T-helper 2 cell (primary cell): ENCODE data around the gene CUX1.
"Not testable (repeated sequence)": the region's sequence is repeated elsewhere in the genome, so short reads cannot be mapped to it uniquely, and the experiment has no call there.

Source experiments
- DNase-seq, 5 experiments: peaks; one replicate each; pipeline versions ENCODE4 v3.0.0 to v3.0.0-alpha.2; 2012 to 2022
- total RNA-seq, 2 donors: gene quantifications; one replicate each; lab custom pipeline; 2026; lab: John Stamatoyannopoulos, UW

CUX1 gene, protein sequence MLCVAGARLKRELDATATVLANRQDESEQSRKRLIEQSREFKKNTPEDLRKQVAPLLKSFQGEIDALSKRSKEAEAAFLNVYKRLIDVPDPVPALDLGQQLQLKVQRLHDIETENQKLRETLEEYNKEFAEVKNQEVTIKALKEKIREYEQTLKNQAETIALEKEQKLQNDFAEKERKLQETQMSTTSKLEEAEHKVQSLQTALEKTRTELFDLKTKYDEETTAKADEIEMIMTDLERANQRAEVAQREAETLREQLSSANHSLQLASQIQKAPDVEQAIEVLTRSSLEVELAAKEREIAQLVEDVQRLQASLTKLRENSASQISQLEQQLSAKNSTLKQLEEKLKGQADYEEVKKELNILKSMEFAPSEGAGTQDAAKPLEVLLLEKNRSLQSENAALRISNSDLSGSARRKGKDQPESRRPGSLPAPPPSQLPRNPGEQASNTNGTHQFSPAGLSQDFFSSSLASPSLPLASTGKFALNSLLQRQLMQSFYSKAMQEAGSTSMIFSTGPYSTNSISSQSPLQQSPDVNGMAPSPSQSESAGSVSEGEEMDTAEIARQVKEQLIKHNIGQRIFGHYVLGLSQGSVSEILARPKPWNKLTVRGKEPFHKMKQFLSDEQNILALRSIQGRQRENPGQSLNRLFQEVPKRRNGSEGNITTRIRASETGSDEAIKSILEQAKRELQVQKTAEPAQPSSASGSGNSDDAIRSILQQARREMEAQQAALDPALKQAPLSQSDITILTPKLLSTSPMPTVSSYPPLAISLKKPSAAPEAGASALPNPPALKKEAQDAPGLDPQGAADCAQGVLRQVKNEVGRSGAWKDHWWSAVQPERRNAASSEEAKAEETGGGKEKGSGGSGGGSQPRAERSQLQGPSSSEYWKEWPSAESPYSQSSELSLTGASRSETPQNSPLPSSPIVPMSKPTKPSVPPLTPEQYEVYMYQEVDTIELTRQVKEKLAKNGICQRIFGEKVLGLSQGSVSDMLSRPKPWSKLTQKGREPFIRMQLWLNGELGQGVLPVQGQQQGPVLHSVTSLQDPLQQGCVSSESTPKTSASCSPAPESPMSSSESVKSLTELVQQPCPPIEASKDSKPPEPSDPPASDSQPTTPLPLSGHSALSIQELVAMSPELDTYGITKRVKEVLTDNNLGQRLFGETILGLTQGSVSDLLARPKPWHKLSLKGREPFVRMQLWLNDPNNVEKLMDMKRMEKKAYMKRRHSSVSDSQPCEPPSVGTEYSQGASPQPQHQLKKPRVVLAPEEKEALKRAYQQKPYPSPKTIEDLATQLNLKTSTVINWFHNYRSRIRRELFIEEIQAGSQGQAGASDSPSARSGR (N-terminal part only)
- total RNA-seq = 36.4 to 52.1 reads per million in 2 donors

DNA sequence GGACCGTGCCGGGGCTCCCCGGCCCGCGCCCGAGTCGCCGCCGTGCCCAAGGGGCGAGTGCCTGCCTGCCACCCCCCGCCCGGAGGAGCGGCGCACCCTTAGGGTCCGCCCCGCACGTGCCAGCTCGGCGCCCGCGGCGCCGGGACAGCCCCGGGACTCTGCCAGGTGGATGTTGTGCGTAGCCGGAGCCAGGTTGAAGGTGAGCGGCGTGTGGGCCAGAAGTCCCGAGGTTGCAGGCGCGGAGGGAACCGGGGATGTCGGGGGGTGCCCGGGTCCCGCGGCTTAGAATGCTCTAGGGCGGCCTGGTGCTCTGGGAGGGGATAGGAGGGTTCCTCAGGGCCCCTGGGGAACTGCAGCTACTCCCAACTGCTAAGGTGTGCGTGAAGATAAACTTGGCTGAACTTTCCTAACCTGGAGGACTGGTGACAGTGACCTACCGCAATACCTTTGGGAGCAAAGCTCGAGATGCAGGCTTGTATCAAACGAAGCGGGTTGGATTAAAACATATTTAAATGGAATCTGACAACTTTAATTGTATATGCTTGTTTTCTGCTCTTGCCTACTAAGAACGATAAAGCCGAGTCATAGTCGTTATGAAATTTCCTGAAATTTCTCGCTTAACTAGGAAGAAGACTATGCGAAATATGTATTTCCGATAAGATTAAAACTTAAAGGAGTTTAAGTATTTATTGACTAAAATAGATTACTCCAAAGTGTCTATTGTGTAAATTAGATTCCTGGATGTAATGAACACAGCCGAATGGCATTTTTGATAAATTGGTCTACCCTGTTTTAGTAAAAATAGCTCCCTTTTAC is at the start of gene CUX1:
Gene CUX1 (plus strand): TSS at position 156 of the 816 bp plus-strand sequence. CDS start 14 bp downstream, at position 170.
- DNase-seq = peak in 3 of 5 experiments; percentile 2 to 9 (median 9)

DNA sequence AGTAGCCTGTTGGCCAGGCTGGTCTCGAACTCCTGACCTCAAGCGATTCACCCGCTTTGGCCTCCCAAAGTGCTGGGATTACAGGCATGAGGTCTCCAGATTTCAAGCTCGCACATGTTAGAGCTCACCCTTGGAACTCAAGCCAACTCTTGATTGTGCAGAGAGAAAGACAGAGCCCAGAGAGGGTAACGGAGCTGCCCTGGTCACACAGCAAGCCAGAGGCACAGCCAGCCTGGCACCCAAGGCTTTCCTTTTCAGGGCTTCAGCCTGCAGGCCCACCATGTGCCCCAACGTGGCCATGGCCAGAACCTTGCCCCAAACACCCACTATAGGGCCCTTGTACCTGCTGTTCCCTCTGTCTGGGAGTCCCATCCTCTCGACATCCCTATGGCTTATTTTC is 49.1 kb upstream of the CUX1 start:
- DNase-seq = no peak

DNA sequence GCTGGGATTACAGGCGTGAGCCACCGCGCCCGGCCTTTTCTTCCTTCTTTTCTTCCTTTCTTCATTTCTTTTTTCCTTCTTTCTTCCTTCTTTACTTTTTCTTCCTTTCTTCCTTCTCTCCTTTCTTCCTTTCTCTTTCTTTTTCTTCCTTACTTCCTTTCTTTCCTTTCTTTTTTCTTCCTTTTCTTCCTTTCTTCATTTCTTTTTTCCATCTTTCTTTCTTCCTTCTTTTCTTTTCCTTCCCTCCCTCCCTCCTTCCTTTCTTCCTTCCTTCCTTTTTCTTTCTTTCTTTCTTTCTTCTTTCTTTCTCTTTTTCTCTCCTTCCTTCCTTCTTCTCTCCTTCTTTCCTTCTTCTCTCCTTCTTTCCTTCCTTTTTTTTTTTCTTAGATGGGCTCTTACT is 47.0 kb upstream of the CUX1 start:
- no peak for DNase-seq

DNA sequence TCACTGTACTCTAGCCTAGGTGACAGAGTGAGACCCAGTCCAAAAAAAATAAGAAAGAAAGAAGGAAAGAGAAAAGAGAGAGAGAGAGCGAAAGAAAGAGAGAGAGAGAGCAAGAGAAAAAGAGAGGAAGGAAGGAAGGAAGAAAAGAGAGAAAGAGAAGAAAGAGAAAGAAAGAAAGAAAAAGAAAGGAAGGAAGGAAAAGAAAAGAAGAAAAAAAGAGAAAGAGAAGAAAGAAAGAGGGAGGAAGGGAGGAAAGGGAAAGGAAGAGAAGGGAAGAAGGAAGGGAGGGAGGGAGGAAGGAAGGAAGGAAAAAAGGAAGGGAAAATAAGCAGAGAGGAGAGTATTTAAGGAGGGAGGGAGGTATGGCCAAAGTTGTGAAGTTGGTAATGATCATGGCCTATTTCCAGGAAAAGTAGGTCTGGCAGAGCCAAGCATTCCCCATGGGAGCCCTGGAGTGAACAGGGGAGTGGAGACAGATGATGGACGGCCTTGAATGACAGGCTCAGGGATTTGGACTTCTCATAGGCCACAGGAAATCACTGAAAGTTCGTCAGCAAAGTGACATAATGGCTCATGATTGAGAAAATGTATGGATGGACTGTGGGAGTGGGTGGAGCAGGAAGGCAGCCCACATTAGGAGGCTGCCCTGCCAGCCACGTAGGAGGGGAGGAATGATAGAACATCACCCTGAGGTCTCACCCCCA is 44.8 kb upstream of the CUX1 start:
- DNase-seq = no peak

DNA sequence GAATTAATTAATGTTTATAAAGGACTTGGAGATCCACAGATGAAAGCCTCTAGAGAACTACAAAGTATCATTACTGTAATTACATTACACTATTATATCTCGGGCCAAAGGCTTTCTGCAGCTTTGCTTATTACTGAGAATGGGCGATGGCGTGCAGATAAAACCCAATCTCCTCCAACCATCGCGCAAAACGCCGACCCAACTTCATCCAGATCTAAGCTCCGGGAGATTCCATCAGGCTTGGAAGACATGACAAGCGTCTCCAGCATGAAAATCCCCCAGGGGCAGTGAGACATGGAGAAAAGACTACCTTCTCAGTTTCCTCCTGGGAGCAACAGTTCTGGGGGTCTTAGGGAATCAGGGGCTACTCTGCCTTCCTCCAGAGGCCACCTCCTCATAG is 42.2 kb upstream of the CUX1 start:
- no peak for DNase-seq

- no peak for DNase-seq
Observed at GRCh38 chr7:101778026-101778580, 39.3 kb upstream of the CUX1 start.

DNA sequence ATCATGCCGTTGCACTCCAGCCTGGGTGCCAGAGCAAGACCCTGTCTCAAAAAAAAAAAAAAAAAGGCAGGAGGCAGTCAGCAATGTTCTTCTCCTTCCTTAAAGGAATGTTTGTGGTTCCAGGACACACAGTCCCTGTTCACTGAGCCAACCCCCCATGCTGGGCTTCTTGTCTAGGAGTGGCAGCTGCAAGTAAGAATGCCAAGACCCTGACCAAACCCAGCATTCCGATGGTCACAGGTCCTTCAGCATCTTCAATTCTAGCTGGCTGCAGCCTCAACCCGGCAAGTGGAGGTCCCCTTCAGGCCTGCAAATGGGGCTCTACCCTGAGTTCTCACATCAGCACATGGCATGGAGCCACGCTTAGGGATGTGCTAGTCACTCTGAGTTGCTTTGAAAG is 38.2 kb upstream of the CUX1 start:
- no peak for DNase-seq

DNA sequence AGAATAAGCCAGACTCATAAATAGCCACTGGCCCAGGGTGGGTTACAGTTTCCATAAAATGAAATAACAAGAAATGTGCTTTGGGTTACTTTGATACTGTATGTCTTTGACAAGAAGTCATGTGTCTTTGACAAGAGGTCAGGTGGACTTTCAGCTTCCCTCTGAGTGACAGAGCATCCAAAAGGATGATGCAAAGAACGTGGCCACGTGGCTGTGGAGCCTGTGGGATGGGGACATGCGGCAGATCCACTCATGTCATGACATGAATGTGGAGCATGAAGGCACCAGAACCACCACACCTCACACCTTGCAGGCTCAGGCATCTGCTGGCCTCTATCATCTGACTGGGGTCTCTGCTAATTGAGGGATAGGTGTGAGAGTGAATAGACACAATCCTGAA is 37.1 kb upstream of the CUX1 start:
- no peak for DNase-seq

- DNase-seq = no peak
Observed at GRCh38 chr7:101781439-101781838, 36.0 kb upstream of the CUX1 start.

DNA sequence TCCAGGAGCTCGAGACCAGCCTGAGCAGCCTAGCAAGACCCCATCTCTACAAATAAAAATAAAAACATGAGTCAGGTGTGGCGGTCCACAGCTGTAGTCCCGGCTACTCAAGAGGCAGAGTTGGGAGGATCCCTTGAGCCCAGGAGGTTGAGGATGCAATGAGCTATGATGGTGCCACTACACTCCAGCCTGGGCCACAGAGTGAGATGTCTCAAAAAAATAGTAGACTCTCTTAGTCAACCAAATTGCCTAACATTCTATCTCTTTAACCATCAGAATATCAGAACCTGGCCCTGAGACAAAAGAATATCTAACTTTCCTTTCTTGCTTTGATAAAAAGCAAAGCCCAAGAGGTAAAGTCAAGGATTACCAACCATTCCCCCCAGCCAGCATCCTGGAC is 35.0 kb upstream of the CUX1 start:
- DNase-seq = no peak

DNA sequence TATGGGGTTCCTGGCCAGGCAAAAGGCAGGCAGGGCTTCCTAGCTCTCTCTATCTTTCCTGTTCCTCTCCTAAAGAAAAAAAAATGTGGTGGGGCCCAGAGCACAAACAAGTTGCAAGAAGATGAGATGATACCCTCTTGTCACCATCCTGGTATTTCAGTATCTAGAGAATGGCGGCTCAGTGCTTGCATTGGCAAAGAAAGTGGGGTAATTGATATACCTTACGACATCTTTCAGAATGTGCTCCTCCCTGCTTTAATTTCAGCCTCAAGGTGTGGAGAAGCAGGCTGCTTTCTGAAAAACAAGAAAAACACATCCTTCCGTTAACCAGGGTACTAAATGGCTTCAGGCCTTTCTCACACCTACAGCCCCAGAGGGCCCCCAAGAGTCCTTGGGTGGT is 34.5 kb upstream of the CUX1 start:
- DNase-seq = no peak

DNA sequence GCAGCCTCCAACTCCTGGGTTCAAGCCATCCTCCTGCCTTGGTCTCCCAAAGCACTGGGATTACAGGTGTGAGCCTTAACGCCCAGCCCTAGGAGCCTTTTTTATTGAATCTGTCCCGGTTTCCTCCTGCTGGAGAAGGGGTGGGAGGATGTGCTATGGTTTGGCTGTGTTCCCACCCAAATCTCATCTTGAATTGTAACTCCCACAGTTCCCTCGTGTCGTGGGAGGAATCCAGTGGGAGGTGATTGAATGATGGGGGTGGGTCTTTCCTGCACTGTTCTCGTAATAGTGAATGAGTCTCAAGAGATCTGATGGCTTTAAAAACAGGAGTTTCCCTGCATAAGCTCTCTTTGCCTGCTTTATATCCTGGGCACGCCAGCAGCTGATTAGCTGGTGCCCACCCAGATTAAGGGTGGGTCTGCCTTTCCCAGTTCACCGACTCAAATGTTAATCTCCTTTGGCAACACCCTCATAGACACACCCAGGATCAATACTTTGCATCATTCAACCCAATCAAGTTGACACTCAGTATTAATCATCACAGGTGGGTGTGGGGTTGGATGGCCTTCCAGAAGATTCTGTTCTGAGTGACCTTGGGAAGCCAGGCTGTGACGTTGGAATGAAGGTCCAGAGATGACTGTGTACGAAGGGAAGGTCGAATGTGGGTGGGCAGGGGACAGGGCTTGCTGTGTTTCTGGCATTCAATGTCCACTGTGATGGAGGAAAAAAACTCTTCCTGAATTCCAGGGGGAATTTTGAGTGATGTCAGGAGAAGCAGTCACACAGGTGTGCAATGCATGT is 33.8 kb upstream of the CUX1 start:
- DNase-seq = no peak

DNA sequence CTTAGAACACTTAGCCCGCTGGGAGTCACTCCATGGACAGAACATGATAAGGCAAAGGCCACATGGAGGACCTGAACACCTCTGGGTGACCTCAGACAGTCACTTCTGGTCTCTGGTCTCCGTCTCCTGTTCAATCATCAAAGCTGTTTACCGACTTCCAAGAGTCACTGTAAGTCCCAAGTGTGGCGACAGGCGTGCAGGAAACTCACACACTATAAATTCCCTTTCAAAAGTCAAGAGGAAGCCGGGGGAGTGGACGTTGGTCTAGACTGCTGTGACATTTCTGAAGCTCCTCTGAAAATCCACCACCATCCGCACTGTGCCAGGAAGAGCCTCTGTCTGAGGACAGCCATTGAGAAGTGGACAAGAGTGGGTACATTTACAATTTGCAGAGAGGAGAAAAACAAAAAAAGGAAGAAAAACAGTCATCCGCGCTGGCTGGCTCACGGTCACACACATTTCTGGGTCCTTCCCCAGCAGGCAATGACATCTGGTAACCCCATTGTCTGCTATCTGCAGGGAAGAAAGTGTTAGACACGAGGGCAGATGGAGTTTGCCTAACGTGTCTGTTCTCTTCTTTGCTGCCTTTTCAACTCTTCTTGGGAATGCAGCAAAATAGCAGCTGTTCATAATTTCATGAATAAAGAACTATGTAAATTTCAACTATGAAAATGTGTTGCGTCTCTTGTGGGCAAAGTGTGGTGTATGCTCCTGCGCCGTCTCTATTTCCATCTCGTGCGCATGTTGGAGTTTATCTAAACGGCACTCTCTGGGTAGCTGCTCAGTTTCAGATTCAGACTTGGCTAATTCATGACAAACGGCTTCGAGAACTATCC is 32.9 kb upstream of the CUX1 start:
- no peak for DNase-seq

DNA sequence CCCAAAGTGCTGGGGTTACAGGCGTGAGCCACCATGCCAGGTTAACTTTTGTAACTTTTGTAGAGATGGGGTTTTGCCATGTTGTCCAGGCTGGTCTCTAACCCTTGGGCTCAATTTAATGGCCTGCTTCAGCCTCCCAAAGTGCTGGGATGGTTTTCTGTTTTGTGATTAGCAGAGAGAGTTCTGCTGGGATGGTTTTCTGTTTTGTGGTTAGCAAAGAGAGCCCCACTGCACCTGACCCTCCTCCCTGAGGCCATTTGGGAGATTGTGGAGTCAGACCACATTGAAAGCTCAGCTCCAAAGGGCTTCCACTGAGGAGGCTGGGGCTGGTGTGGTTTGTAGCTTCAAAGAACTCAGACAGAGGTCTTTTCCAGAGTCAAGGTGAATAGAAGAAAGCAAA is 29.6 kb upstream of the CUX1 start:
- no peak for DNase-seq

- no peak for DNase-seq
Observed at GRCh38 chr7:101788517-101788916, 28.9 kb upstream of the CUX1 start.

GRCh38 chr7:101790566-101791293 is 26.7 kb upstream of the CUX1 start:
- DNase-seq = no peak

DNA sequence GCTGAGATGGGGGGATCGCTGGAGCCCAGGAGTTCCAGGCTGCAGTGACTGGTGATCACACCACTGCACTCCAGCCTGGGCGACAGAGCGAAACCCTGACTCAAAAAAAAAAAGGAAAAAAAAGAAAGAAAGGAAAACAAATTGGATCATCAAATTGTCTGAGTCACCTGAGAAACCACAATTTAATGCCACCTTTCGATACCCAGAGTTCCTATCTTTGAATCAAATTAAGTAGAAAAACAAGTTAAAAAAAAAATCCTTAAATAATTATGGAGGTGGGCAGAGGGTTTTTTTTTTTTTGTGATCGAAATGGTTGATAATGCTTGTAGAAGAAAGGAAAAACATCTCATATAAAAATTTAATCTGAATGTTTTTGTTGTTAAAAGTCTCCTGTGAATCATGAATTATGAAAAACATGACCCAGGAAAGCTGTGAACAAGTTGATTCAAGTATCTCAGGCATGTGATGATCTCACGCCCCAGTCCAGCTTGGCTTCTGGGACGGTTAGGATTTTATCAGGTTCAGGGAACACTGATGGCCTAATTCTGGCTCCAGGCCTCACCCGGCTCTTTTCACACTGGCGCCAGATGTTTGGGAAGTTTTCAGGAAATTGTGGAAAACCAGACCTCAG is 25.3 kb upstream of the CUX1 start:
- DNase-seq = no peak

DNA sequence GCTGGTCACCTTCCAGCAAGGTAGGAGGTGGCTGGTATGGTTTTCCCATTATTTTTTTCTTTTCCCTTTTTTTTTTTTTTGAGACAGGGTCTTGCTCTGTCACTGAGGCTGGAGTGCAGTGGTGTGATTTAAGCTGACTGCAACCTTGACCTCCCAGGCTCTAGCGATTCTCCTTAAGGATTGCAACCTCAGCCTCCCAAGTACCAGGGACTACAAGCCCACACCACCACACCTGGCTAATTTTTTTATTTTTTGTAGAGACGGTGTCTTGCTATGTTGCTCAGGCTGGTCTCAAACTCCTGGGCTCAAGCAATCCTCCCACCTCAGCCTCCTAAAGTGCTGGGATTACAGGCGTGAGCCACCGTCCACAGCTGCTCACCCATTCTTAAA is 24.7 kb upstream of the CUX1 start:
- DNase-seq = not testable (repeated sequence)
